ENCODE data around the gene WFIKKN1. TPM values are rescaled to one million over a fixed set of nuclear protein-coding genes. Genes with fewer than 3 reads are reported as not detected.

WFIKKN1 gene
- total and polyA plus RNA-seq, 4 donors, result 0.31 to 2.5 (median 0.61) TPM

DNA sequence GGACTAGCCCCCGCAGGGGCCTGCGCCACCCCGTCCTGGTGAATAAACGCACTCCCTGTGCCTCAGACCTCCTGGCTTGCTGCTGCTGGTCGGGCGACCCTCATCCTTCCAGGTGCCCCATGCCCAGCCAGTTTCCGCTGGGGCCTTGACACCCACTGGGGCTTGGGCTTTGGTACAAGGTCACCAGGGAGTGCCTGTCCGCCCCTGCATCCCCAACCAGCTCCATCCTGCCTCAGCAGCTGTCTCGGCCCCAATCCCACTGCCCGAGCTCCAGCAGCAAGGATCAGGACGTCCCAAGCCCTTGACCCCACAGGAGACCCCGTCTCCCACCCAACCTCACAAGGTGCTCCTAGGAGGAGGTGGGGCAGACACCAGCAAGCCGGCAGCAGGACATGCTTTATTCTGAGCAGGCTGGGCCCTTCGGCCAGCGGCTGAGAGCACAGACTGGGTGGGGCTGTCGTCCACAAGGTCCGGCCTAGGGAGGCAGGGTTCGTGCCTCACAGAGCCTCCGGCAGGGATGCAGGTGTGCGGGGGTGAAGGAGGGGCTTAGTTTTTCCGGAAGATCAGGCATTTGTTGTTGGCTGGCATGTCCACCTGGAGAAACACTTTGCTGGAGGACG, 3.4 kb downstream of the WFIKKN1 start:
- H3K4me3 ChIP-seq, result no peak overlapping the region
- ATAC-seq (ENCODE audit: insufficient read depth, low FRiP score) (no peak), DNase-seq (no peak)
- no peaks in the 10 kb centered on the region for H3K9me3 ChIP-seq (ENCODE audit: control insufficient read depth in 4 of 4, insufficient read depth in 3 of 4, low read length in 3 of 4)
- no peak for TF ChIP-seq CTCF (IDR thresholded peaks at IDR 0.05; ENCODE audit: control extremely low read depth, extremely low read depth)
- WGBS, 2 donors, result 92 to 94% methylated on average over 22 of the region's 22 CpGs
- peaks cover 0 to 43% (median 20%) of the 10 kb centered on the region in 5 donors for H3K4me1 ChIP-seq (ENCODE audit: control insufficient read depth in 5 of 5, insufficient read depth in 5 of 5, low read length in 5 of 5)
- no peaks in the 10 kb centered on the region for H3K27me3 ChIP-seq (ENCODE audit: control insufficient read depth in 3 of 3, insufficient read depth in 3 of 3, low read length in 2 of 3)
- H3K27ac ChIP-seq (ENCODE audit: low read depth in 1 of 2, low read length in 1 of 2), result no peak overlapping the region
- no peak overlapping the region for H3K9ac ChIP-seq (ENCODE audit: insufficient read depth in 1 of 2, low read length in 2 of 2)
- peaks cover 0 to 19% (median 0%) of the 10 kb centered on the region in 4 donors for H3K36me3 ChIP-seq (ENCODE audit: control insufficient read depth in 4 of 4, insufficient read depth in 4 of 4, low read length in 4 of 4)

- Histone ChIP-seq H3K4me1 (ENCODE audit: control insufficient read depth in 5 of 5, insufficient read depth in 5 of 5, low read length in 5 of 5) (peaks cover 0 to 37% (median 17%) of the 10 kb centered on the region in 5 donors), H3K27me3 (ENCODE audit: control insufficient read depth in 3 of 3, insufficient read depth in 3 of 3, low read length in 2 of 3) (no peaks in the 10 kb centered on the region), H3K9me3 (ENCODE audit: control insufficient read depth in 4 of 4, insufficient read depth in 3 of 4, low read length in 3 of 4) (no peaks in the 10 kb centered on the region), H3K27ac (ENCODE audit: low read depth in 1 of 2, low read length in 1 of 2) (no peak overlapping the region), H3K9ac (ENCODE audit: insufficient read depth in 1 of 2, low read length in 2 of 2) (no peak overlapping the region), H3K36me3 (ENCODE audit: control insufficient read depth in 4 of 4, insufficient read depth in 4 of 4, low read length in 4 of 4) (peaks cover 0 to 18% (median 0%) of the 10 kb centered on the region in 4 donors), H3K4me3 (no peak overlapping the region)
- TF ChIP-seq CTCF (IDR thresholded peaks at IDR 0.05; ENCODE audit: control extremely low read depth, extremely low read depth), result no peak
- WGBS, 2 donors, result 89 to 96% methylated on average over 7 of the region's 7 CpGs
- DNase-seq, result no peak
- ATAC-seq (ENCODE audit: insufficient read depth, low FRiP score), result no peak
Observed at GRCh38 chr16:634996-635395, 4.2 kb downstream of the WFIKKN1 start.

GRCh38 chr16:635573-636205, 4.9 kb downstream of the WFIKKN1 start:
- H3K27ac ChIP-seq (ENCODE audit: low read depth in 1 of 2, low read length in 1 of 2), result peak overlapping the region; percentile 97 to 98
- 3 to 4% methylated on average over 45 to 55 of the region's 55 CpGs for WGBS, 2 donors
- H3K36me3 ChIP-seq (ENCODE audit: control insufficient read depth in 4 of 4, insufficient read depth in 4 of 4, low read length in 4 of 4), result peaks cover 0 to 18% (median 0%) of the 10 kb centered on the region in 4 donors
- no peak for TF ChIP-seq CTCF (IDR thresholded peaks at IDR 0.05; ENCODE audit: control extremely low read depth, extremely low read depth)
- peak; percentile 1 for ATAC-seq (ENCODE audit: insufficient read depth, low FRiP score)
- no peak for DNase-seq
- no peaks in the 10 kb centered on the region for H3K27me3 ChIP-seq (ENCODE audit: control insufficient read depth in 3 of 3, insufficient read depth in 3 of 3, low read length in 2 of 3)
- no peaks in the 10 kb centered on the region for H3K9me3 ChIP-seq (ENCODE audit: control insufficient read depth in 4 of 4, insufficient read depth in 3 of 4, low read length in 3 of 4)
- H3K4me1 ChIP-seq (ENCODE audit: control insufficient read depth in 5 of 5, insufficient read depth in 5 of 5, low read length in 5 of 5), result peaks cover 0 to 30% (median 10%) of the 10 kb centered on the region in 5 donors
- peak overlapping the region in 1 of 2 donors; percentile 46 for H3K9ac ChIP-seq (ENCODE audit: insufficient read depth in 1 of 2, low read length in 2 of 2)
- peak overlapping the region; percentile 86 for H3K4me3 ChIP-seq
